Duodenal mucosa (tissue), 2 donors: ENCODE data around the gene RASSF8.

ENCODE experiments used
- H3K27ac ChIP-seq: one replicate; pipeline ENCODE4 v1.7.0; 2013; ENCODE audit warnings: low read depth, low read length
- H3K27me3 ChIP-seq, 2 donors: one replicate each; pipeline ENCODE4 v1.7.0; 2013; ENCODE audit warnings: low read length in 2 of 2, control low read depth in 1 of 2; ENCODE audit not compliant: insufficient read depth in 2 of 2, control insufficient read depth in 1 of 2
- H3K36me3 ChIP-seq, 2 donors: one replicate each; pipeline ENCODE4 v1.7.0; 2013; ENCODE audit warnings: low read length in 2 of 2, control low read depth in 1 of 2; ENCODE audit not compliant: insufficient read depth in 2 of 2, control insufficient read depth in 1 of 2
- H3K4me1 ChIP-seq, 2 donors: one replicate each; pipeline ENCODE4 v1.7.0; 2013; ENCODE audit warnings: low read length in 2 of 2, control low read depth in 1 of 2; ENCODE audit not compliant: insufficient read depth in 2 of 2, control insufficient read depth in 1 of 2
- H3K4me3 ChIP-seq, 2 donors: one replicate each; pipeline ENCODE4 v1.7.0; 2013; ENCODE audit warnings: low read length in 2 of 2, low read depth in 1 of 2
- H3K9ac ChIP-seq, 2 donors: one replicate each; pipeline ENCODE4 v1.7.0; 2013; ENCODE audit warnings: low read length in 2 of 2, low read depth in 1 of 2
- H3K9me3 ChIP-seq, 2 donors: one replicate each; pipeline ENCODE4 v1.7.0; 2013; ENCODE audit warnings: low read length in 2 of 2, control low read depth in 1 of 2; ENCODE audit not compliant: control insufficient read depth in 1 of 2

Gene RASSF8

GRCh38 chr12:26095186-26095585 lies 136.7 kb downstream of the RASSF8 start:
- Histone ChIP-seq H3K27ac (no peak overlapping the region), H3K36me3 (no peaks in the 10 kb centered on the region), H3K27me3 (no peaks in the 10 kb centered on the region), H3K9ac (no peak overlapping the region), H3K4me1 (no peaks in the 10 kb centered on the region), H3K4me3 (no peak overlapping the region), H3K9me3 (no peaks in the 10 kb centered on the region)

GRCh38 chr12:26096036-26096435 lies 137.6 kb downstream of the RASSF8 start:
- Histone ChIP-seq H3K27me3 (no peaks in the 10 kb centered on the region), H3K9ac (no peak overlapping the region), H3K9me3 (no peaks in the 10 kb centered on the region), H3K27ac (no peak overlapping the region), H3K36me3 (no peaks in the 10 kb centered on the region), H3K4me3 (no peak overlapping the region), H3K4me1 (peaks cover 0 to 5% of the 10 kb centered on the region in 2 donors)

GRCh38 chr12:26097046-26097878 lies 138.8 kb downstream of the RASSF8 start:
- no peak overlapping the region for H3K27ac ChIP-seq
- H3K4me1 ChIP-seq = peaks cover 7 to 13% of the 10 kb centered on the region in 2 donors
- no peaks in the 10 kb centered on the region for H3K9me3 ChIP-seq
- no peaks in the 10 kb centered on the region for H3K27me3 ChIP-seq
- H3K4me3 ChIP-seq = no peak overlapping the region
- H3K9ac ChIP-seq = no peak overlapping the region
- no peaks in the 10 kb centered on the region for H3K36me3 ChIP-seq

- no peaks in the 10 kb centered on the region for H3K36me3 ChIP-seq
- peaks cover 7 to 13% of the 10 kb centered on the region in 2 donors for H3K4me1 ChIP-seq
- no peaks in the 10 kb centered on the region for H3K9me3 ChIP-seq
- no peak overlapping the region for H3K27ac ChIP-seq
- H3K27me3 ChIP-seq = no peaks in the 10 kb centered on the region
- peak overlapping the region in 1 of 2 donors; percentile 22 for H3K4me3 ChIP-seq
- H3K9ac ChIP-seq = no peak overlapping the region
Observed at GRCh38 chr12:26100666-26101349, 142.3 kb downstream of the RASSF8 start.

GRCh38 chr12:26101350-26101734 lies 142.9 kb downstream of the RASSF8 start:
- peaks cover 7 to 13% of the 10 kb centered on the region in 2 donors for H3K4me1 ChIP-seq
- peak overlapping the region; percentile 22 to 39 for H3K4me3 ChIP-seq
- no peaks in the 10 kb centered on the region for H3K9me3 ChIP-seq
- H3K9ac ChIP-seq = no peak overlapping the region
- H3K27me3 ChIP-seq = no peaks in the 10 kb centered on the region
- no peaks in the 10 kb centered on the region for H3K36me3 ChIP-seq
- H3K27ac ChIP-seq = no peak overlapping the region

GRCh38 chr12:26101763-26102162 lies 143.3 kb downstream of the RASSF8 start:
- Histone ChIP-seq H3K9me3 (no peaks in the 10 kb centered on the region), H3K4me1 (peaks cover 7 to 13% of the 10 kb centered on the region in 2 donors), H3K9ac (peak overlapping the region in 1 of 2 donors; percentile 10), H3K36me3 (no peaks in the 10 kb centered on the region), H3K27ac (no peak overlapping the region), H3K4me3 (peak overlapping the region in 1 of 2 donors; percentile 39), H3K27me3 (no peaks in the 10 kb centered on the region)

GRCh38 chr12:26102953-26103352 lies 144.5 kb downstream of the RASSF8 start:
- Histone ChIP-seq H3K4me1 (peaks cover 7 to 13% of the 10 kb centered on the region in 2 donors), H3K9ac (no peak overlapping the region), H3K27ac (no peak overlapping the region), H3K36me3 (no peaks in the 10 kb centered on the region), H3K27me3 (no peaks in the 10 kb centered on the region), H3K9me3 (no peaks in the 10 kb centered on the region), H3K4me3 (no peak overlapping the region)

GRCh38 chr12:26106347-26106746 lies 147.9 kb downstream of the RASSF8 start:
- peaks cover 7 to 8% of the 10 kb centered on the region in 2 donors for H3K4me1 ChIP-seq
- no peaks in the 10 kb centered on the region for H3K27me3 ChIP-seq
- H3K36me3 ChIP-seq = no peaks in the 10 kb centered on the region
- no peaks in the 10 kb centered on the region for H3K9me3 ChIP-seq
- H3K4me3 ChIP-seq = no peak overlapping the region
- no peak overlapping the region for H3K27ac ChIP-seq
- H3K9ac ChIP-seq = no peak overlapping the region

- H3K4me3 ChIP-seq = no peak overlapping the region
- no peaks in the 10 kb centered on the region for H3K36me3 ChIP-seq
- H3K9ac ChIP-seq = no peak overlapping the region
- H3K4me1 ChIP-seq = peaks cover 10 to 11% of the 10 kb centered on the region in 2 donors
- H3K27me3 ChIP-seq = no peaks in the 10 kb centered on the region
- no peak overlapping the region for H3K27ac ChIP-seq
- no peaks in the 10 kb centered on the region for H3K9me3 ChIP-seq
Observed at GRCh38 chr12:26108915-26109314, 150.4 kb downstream of the RASSF8 start.

- Histone ChIP-seq H3K27ac (no peak overlapping the region), H3K9me3 (no peaks in the 10 kb centered on the region), H3K9ac (no peak overlapping the region), H3K4me3 (no peak overlapping the region), H3K27me3 (no peaks in the 10 kb centered on the region), H3K36me3 (no peaks in the 10 kb centered on the region), H3K4me1 (peaks cover 10 to 11% of the 10 kb centered on the region in 2 donors)
Observed at GRCh38 chr12:26109343-26109881, 150.9 kb downstream of the RASSF8 start.
